Prostate gland (tissue), 2 donors: ENCODE results near the gene MRAS. TPM values are rescaled to one million over a fixed set of nuclear protein-coding genes. Genes with fewer than 3 reads are reported as not detected.

Experiments used
- DNase-seq: peaks from one replicate; pipeline ENCODE4 v3.0.0-alpha.2; 2019; ENCODE audit warnings: low spot score
- H3K27ac ChIP-seq, 2 donors: fragments of 200-600 bp; sonication (generic); 2 replicates each; pipeline ENCODE4 v1.5.1; 2017 to 2019
- H3K27me3 ChIP-seq: fragments of 200-600 bp; sonication (generic); replicated peaks from 2 replicates; pipeline ENCODE4 v1.5.1; 2019; ENCODE audit not compliant: insufficient read depth
- H3K36me3 ChIP-seq, 2 donors: fragments of 200-600 bp; sonication (generic); 1 replicate in 1 of 2; 2 replicates in 1 of 2; pipeline versions ENCODE4 v1.5.1 to v1.8.1; 2017 to 2019
- H3K4me1 ChIP-seq: fragments of 200-600 bp; sonication (generic); replicated peaks from 2 replicates; pipeline ENCODE4 v1.5.1; 2019
- H3K4me3 ChIP-seq, 2 donors: fragments of 200-600 bp; sonication (generic); 2 replicates each; pipeline ENCODE4 v1.5.1; 2017 to 2019
- H3K9me3 ChIP-seq: fragments of 200-600 bp; sonication (generic); 2 replicates; pipeline ENCODE4 v1.5.1; 2017
- POLR2A ChIP-seq: fragments of 450-650 bp; IDR thresholded peaks from one replicate; pipeline ENCODE4 v1.6.1; 2016; ENCODE audit warnings: antibody characterized with exemption, mild to moderate bottlenecking
- POLR2AphosphoS5 ChIP-seq: sonication (generic); formaldehyde crosslinking; IDR thresholded peaks from one replicate; pipeline ENCODE4 v1.6.1; 2017; ENCODE audit warnings: antibody characterized with exemption
- WGBS: methylation state at CpG from one replicate; pipeline ENCODE4 v1.1.5; 2018; 5-methylcytosine and 5-hydroxymethylcytosine counted together
- intact Hi-C: fragments of 100-400 bp; cut with DNase I; formaldehyde crosslinking; loops from one replicate; pipeline ENCODE4 v1.14.2; 2022
- total RNA-seq, 2 donors: library from RNA; depleted of rRNA; stranded (reverse); fragments of >200 nt; gene quantifications; one replicate each; pipeline ENCODE4 v1.1.0, GENCODE V29; 2016
- TF ChIP-seq, protein P1 (sequence below), 4 experiments: fragments of 200-600 bp in 2 of 4; fragments of 450-650 bp in 2 of 4; sonication (generic) in 2 of 4; IDR thresholded peaks; 1 replicate in 3 of 4; 2 replicates in 1 of 4; pipeline ENCODE4 v1.5.1; 2016 to 2019; ENCODE audit warnings: antibody characterized with exemption in 4 of 4, mild to moderate bottlenecking in 2 of 4, moderate library complexity in 2 of 4

MRAS gene
- total RNA-seq, 2 donors from 2014 or later = 8.7 to 25.3 TPM

DNA sequence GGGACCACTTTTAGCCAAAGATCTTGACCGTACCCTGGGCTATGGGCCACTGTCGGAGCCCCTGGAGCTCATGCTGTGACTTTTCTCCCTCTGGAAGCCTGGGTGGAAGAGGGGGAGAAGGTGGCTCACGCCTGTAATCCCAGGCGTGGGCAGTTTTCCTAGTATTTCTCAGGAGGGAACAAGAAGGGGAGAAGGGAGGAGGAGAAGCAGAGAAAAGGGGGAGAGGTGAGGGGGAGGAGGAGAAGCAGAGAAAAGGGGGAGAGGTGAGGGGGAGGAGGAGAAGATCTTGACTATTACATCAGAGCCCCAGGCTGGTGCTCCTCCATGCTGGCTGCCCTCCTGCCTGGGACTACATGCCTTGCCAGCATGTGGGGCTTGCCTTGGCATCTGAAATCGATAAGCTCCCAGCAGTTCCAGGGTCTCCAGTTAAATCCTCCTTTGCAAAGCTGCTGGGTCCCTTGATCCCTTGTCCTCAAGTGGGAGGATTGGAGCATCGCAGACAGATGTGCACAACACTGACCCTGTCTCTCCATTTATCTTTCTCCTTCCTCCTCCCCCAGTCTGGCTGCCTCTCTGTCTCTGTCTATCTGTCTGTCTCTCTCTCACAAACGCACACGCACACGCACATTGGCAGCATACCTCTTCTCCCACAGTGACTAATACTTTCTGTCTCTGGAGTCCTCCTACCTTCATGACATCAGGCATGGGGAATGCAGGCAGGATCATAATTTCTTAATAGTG, 41.6 kb downstream of the MRAS start:
- Histone ChIP-seq H3K27ac (no peak overlapping the region), H3K9me3 (no peaks in the 10 kb centered on the region), H3K4me3 (no peak overlapping the region), H3K36me3 (no peaks in the 10 kb centered on the region), H3K27me3 (no peaks in the 10 kb centered on the region), H3K4me1 (no peaks in the 10 kb centered on the region)
- DNase-seq = no peak
- TF ChIP-seq, protein P1, sequence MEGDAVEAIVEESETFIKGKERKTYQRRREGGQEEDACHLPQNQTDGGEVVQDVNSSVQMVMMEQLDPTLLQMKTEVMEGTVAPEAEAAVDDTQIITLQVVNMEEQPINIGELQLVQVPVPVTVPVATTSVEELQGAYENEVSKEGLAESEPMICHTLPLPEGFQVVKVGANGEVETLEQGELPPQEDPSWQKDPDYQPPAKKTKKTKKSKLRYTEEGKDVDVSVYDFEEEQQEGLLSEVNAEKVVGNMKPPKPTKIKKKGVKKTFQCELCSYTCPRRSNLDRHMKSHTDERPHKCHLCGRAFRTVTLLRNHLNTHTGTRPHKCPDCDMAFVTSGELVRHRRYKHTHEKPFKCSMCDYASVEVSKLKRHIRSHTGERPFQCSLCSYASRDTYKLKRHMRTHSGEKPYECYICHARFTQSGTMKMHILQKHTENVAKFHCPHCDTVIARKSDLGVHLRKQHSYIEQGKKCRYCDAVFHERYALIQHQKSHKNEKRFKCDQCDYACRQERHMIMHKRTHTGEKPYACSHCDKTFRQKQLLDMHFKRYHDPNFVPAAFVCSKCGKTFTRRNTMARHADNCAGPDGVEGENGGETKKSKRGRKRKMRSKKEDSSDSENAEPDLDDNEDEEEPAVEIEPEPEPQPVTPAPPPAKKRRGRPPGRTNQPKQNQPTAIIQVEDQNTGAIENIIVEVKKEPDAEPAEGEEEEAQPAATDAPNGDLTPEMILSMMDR (IDR thresholded peaks at IDR 0.05) = no peak
- no peak for TF ChIP-seq POLR2AphosphoS5
- TF ChIP-seq POLR2A = no peak
- intact Hi-C loops = no loop called here
- WGBS = 58% methylated on average over 9 of the region's 9 CpGs

DNA sequence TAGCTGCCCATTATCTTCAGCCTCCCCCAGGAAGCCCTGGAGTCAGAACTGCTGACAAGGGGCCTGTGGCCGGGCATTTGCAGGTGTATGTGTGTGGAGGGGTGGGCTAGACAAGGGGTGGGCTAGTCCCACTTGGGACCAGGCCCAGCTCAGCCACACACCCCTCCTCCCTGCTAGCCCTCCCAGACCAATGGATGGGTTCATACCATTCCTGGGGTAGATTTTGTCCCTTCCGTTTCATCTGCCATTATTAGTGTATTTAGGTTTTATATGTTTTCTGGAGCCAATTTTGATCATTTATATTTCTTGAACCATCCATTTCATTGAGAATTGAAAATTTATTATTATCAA, 42.2 kb downstream of the MRAS start:
- 75% methylated on average over 2 of the region's 2 CpGs for WGBS
- intact Hi-C loops = no loop called here
- Histone ChIP-seq H3K4me3 (no peak overlapping the region), H3K36me3 (no peaks in the 10 kb centered on the region), H3K9me3 (no peaks in the 10 kb centered on the region), H3K4me1 (no peaks in the 10 kb centered on the region), H3K27me3 (no peaks in the 10 kb centered on the region), H3K27ac (no peak overlapping the region)
- no peak for TF ChIP-seq POLR2AphosphoS5
- TF ChIP-seq POLR2A = no peak
- TF ChIP-seq, protein P1 (IDR thresholded peaks at IDR 0.05) = no peak
- no peak for DNase-seq

DNA sequence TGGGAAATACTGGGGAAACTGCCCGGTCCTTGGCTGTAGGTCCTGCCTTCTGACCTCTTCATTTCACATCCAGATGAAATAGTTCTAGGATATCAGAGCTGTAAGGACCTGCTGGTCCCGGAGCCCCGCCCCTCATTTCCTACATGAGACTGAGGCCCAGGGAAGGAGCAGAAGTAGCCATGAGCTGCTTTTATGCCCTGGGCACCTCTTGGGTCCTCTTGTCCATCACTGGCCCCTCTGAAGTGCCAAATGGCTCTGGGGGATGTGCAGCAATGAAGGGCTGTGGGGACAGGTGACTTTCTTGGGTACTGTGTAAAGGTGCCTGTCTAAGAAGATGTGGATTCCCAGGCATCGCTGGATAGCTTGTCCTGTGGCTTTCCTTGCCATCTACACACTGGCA, 45.8 kb downstream of the MRAS start:
- intact Hi-C loops = no loop called here
- H3K4me3 ChIP-seq = no peak overlapping the region
- H3K9me3 ChIP-seq = no peaks in the 10 kb centered on the region
- no peak for DNase-seq
- H3K36me3 ChIP-seq = no peaks in the 10 kb centered on the region
- H3K27me3 ChIP-seq = no peaks in the 10 kb centered on the region
- H3K4me1 ChIP-seq = no peaks in the 10 kb centered on the region
- TF ChIP-seq, protein P1 (IDR thresholded peaks at IDR 0.05) = no peak
- TF ChIP-seq POLR2AphosphoS5 (no peak), POLR2A (no peak)
- WGBS = 88% methylated on average over 4 of the region's 4 CpGs
- no peak overlapping the region for H3K27ac ChIP-seq

DNA sequence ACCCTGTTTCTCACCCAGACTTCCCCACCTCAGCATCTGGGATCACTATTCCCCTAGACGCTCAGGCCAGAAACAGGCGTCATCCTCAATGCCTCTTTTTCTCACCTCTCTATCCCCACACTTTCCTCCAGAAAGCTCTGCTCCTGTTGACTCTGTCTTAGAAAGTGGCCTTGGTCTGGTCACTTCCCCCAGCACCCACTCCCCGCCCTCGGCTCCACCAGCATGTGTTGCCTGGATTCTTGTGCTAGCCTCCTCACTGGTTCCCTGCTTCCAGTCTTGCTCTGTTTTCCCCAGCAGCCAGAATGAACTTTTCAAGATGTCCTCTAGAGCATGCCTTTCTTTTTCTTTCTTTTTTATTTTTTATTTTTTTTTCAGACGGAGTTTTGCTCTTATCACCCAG, 46.3 kb downstream of the MRAS start:
- H3K27ac ChIP-seq = no peak overlapping the region
- no peaks in the 10 kb centered on the region for H3K27me3 ChIP-seq
- H3K4me3 ChIP-seq = no peak overlapping the region
- WGBS = 94% methylated on average over 5 of the region's 5 CpGs
- intact Hi-C loops = no loop called here
- H3K4me1 ChIP-seq = no peaks in the 10 kb centered on the region
- no peak for DNase-seq
- H3K36me3 ChIP-seq = no peaks in the 10 kb centered on the region
- TF ChIP-seq POLR2AphosphoS5 = no peak
- no peak for TF ChIP-seq POLR2A
- TF ChIP-seq, protein P1 (IDR thresholded peaks at IDR 0.05) = no peak
- no peaks in the 10 kb centered on the region for H3K9me3 ChIP-seq
